ENCODE results near the gene PRRT4. TPM values are rescaled to one million over a fixed set of nuclear protein-coding genes. Genes with fewer than 3 reads are reported as not detected.

PRRT4 gene
- total and polyA plus RNA-seq, 9 of the 15 experiments (the other 6 are each of a cell fraction or from before 2014, with no cell fraction given) = not detected

DNA sequence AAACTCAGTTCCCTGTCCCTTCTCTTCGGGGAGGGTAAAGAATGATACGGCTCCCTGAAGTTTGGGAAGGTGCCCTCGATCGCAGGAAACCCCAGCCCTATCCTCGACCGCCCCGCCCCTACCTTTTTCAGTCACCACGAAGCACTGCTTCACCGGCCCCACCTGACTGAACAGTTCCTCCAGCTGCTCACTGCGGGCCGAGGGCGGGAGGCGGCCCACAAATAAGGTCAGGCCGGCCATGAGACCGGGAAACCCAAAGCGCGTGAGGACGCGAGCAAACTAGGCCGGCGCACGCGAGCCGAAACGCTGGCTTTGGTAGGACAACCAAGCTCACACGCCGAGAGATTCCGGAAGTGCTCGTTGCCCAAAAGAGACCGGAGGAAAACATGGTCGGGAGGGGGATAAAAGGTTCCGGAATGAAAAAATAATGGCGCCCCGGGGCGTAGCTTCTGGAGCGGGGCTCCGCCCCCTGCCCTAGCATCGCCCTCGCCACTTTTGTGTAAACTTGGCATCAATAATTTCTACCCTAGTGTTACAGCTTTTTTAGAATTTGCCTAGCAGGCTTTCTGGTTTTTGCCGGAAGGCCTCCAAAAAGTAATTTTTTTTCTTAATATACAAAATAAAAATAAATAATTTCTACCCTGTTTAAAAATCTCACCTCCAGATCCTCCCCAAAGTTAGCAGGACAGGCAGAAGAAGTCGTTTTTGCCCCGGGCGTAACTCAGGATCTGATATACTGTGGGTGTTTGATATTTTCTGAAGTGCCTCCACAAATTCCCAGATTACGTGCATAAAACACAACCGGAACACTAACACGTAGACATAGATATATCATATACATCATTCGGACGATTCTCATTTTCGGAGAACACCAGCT lies 17.7 kb downstream of the PRRT4 start, which contains the start of gene RBM28 (continued):
- TF ChIP-seq, protein P1, sequence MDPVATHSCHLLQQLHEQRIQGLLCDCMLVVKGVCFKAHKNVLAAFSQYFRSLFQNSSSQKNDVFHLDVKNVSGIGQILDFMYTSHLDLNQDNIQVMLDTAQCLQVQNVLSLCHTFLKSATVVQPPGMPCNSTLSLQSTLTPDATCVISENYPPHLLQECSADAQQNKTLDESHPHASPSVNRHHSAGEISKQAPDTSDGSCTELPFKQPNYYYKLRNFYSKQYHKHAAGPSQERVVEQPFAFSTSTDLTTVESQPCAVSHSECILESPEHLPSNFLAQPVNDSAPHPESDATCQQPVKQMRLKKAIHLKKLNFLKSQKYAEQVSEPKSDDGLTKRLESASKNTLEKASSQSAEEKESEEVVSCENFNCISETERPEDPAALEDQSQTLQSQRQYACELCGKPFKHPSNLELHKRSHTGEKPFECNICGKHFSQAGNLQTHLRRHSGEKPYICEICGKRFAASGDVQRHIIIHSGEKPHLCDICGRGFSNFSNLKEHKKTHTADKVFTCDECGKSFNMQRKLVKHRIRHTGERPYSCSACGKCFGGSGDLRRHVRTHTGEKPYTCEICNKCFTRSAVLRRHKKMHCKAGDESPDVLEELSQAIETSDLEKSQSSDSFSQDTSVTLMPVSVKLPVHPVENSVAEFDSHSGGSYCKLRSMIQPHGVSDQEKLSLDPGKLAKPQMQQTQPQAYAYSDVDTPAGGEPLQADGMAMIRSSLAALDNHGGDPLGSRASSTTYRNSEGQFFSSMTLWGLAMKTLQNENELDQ (CRISPR knock-in tag; IDR thresholded peaks at IDR 0.05; ENCODE audit: borderline replicate concordance) = peak; percentile 91; the same call in 1 of the 2 replicates
- TF ChIP-seq, protein P2, sequence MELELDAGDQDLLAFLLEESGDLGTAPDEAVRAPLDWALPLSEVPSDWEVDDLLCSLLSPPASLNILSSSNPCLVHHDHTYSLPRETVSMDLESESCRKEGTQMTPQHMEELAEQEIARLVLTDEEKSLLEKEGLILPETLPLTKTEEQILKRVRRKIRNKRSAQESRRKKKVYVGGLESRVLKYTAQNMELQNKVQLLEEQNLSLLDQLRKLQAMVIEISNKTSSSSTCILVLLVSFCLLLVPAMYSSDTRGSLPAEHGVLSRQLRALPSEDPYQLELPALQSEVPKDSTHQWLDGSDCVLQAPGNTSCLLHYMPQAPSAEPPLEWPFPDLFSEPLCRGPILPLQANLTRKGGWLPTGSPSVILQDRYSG (tag; conservative IDR thresholded peaks at IDR 0.05; ENCODE audit: low read depth) = peak; percentile 79; the same call in 1 of the 2 replicates
- TF ChIP-seq NFE2L1 (tag; IDR thresholded peaks at IDR 0.05; ENCODE audit: borderline replicate concordance, low read depth) = no peak
- no peak for TF ChIP-seq CEBPG (CRISPR knock-in tag; IDR thresholded peaks at IDR 0.05)
- no peak for TF ChIP-seq CEBPG (tag; conservative IDR thresholded peaks at IDR 0.05 in 1 of 2, IDR thresholded peaks at IDR 0.05 in 1 of 2)
- TF ChIP-seq, protein P3, sequence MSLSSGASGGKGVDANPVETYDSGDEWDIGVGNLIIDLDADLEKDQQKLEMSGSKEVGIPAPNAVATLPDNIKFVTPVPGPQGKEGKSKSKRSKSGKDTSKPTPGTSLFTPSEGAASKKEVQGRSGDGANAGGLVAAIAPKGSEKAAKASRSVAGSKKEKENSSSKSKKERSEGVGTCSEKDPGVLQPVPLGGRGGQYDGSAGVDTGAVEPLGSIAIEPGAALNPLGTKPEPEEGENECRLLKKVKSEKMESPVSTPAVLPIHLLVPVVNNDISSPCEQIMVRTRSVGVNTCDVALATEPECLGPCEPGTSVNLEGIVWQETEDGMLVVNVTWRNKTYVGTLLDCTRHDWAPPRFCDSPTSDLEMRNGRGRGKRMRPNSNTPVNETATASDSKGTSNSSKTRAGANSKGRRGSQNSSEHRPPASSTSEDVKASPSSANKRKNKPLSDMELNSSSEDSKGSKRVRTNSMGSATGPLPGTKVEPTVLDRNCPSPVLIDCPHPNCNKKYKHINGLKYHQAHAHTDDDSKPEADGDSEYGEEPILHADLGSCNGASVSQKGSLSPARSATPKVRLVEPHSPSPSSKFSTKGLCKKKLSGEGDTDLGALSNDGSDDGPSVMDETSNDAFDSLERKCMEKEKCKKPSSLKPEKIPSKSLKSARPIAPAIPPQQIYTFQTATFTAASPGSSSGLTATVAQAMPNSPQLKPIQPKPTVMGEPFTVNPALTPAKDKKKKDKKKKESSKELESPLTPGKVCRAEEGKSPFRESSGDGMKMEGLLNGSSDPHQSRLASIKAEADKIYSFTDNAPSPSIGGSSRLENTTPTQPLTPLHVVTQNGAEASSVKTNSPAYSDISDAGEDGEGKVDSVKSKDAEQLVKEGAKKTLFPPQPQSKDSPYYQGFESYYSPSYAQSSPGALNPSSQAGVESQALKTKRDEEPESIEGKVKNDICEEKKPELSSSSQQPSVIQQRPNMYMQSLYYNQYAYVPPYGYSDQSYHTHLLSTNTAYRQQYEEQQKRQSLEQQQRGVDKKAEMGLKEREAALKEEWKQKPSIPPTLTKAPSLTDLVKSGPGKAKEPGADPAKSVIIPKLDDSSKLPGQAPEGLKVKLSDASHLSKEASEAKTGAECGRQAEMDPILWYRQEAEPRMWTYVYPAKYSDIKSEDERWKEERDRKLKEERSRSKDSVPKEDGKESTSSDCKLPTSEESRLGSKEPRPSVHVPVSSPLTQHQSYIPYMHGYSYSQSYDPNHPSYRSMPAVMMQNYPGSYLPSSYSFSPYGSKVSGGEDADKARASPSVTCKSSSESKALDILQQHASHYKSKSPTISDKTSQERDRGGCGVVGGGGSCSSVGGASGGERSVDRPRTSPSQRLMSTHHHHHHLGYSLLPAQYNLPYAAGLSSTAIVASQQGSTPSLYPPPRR (CRISPR knock-in tag; IDR thresholded peaks at IDR 0.05; ENCODE audit: borderline replicate concordance) = peak; percentile 93
- TF ChIP-seq, protein P4, sequence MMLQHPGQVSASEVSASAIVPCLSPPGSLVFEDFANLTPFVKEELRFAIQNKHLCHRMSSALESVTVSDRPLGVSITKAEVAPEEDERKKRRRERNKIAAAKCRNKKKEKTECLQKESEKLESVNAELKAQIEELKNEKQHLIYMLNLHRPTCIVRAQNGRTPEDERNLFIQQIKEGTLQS (IDR thresholded peaks at IDR 0.05) = no peak
- TF ChIP-seq, protein P4 (CRISPR knock-in tag; conservative IDR thresholded peaks at IDR 0.05) = peak; percentile 92
- TF ChIP-seq HDAC8 (tag; IDR thresholded peaks at IDR 0.05) = peak; percentile 71; the same call in 1 of the 2 replicates
- no peak for TF ChIP-seq ZNF253 (CRISPR knock-in tag; conservative IDR thresholded peaks at IDR 0.05)
- TF ChIP-seq, protein P5, sequence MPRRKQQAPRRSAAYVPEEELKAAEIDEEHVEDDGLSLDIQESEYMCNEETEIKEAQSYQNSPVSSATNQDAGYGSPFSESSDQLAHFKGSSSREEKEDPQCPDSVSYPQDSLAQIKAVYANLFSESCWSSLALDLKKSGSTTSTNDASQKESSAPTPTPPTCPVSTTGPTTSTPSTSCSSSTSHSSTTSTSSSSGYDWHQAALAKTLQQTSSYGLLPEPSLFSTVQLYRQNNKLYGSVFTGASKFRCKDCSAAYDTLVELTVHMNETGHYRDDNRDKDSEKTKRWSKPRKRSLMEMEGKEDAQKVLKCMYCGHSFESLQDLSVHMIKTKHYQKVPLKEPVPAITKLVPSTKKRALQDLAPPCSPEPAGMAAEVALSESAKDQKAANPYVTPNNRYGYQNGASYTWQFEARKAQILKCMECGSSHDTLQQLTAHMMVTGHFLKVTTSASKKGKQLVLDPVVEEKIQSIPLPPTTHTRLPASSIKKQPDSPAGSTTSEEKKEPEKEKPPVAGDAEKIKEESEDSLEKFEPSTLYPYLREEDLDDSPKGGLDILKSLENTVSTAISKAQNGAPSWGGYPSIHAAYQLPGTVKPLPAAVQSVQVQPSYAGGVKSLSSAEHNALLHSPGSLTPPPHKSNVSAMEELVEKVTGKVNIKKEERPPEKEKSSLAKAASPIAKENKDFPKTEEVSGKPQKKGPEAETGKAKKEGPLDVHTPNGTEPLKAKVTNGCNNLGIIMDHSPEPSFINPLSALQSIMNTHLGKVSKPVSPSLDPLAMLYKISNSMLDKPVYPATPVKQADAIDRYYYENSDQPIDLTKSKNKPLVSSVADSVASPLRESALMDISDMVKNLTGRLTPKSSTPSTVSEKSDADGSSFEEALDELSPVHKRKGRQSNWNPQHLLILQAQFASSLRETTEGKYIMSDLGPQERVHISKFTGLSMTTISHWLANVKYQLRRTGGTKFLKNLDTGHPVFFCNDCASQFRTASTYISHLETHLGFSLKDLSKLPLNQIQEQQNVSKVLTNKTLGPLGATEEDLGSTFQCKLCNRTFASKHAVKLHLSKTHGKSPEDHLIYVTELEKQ (CRISPR knock-in tag; IDR thresholded peaks at IDR 0.05) = 0 out of 2 replicates have a peak, but pooled peaks have one; percentile 4
- TF ChIP-seq DNMT1 (IDR thresholded peaks at IDR 0.05) = no peak

Data from K562 (cell line).